ENCODE data around the gene SLC9C1. TPM values are rescaled to one million over a fixed set of nuclear protein-coding genes. Genes with fewer than 3 reads are reported as not detected.

Gene SLC9C1
- total and polyA plus RNA-seq, 7 donors: 0.07 to 0.41 TPM; not detected in 5

GRCh38 chr3:112136959-112137693, 156.9 kb downstream of the SLC9C1 start:
- intact Hi-C loops (cut with DNase I): no loop called here
- H3K9me3 ChIP-seq: no peaks in the 10 kb centered on the region
- no peak for DNase-seq
- no peak overlapping the region for H3K4me3 ChIP-seq
- 33 to 34% methylated on average over 5 of the region's 5 CpGs for WGBS, 2 donors
- H3K27ac ChIP-seq: no peak overlapping the region
- TF ChIP-seq POLR2AphosphoS5 (IDR thresholded peaks at IDR 0.05): no peak
- TF ChIP-seq, protein P1, sequence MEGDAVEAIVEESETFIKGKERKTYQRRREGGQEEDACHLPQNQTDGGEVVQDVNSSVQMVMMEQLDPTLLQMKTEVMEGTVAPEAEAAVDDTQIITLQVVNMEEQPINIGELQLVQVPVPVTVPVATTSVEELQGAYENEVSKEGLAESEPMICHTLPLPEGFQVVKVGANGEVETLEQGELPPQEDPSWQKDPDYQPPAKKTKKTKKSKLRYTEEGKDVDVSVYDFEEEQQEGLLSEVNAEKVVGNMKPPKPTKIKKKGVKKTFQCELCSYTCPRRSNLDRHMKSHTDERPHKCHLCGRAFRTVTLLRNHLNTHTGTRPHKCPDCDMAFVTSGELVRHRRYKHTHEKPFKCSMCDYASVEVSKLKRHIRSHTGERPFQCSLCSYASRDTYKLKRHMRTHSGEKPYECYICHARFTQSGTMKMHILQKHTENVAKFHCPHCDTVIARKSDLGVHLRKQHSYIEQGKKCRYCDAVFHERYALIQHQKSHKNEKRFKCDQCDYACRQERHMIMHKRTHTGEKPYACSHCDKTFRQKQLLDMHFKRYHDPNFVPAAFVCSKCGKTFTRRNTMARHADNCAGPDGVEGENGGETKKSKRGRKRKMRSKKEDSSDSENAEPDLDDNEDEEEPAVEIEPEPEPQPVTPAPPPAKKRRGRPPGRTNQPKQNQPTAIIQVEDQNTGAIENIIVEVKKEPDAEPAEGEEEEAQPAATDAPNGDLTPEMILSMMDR (IDR thresholded peaks at IDR 0.05): peak in 1 of 4 experiments; percentile 9
- no peaks in the 10 kb centered on the region for H3K36me3 ChIP-seq
- no peaks in the 10 kb centered on the region for H3K4me1 ChIP-seq
- no peaks in the 10 kb centered on the region for H3K27me3 ChIP-seq

DNA sequence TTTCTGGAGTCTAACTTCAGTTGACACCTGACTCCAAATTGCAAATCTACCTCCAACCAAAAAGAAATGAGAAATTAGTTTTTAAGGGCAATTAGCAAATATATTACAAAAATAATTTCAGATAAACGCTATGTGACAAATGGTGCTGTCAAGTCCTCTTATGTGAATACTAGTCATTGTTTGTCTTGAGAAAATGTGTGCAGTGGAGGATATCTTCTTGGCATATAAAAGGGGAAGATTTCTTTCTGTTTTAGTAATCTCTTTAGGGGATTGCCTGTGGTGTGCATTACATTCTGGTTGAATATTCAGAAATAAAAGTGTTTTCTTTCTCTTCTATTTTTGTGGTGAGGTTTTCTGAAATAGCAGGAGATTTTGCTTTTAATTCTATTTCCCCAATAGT, 158.0 kb downstream of the SLC9C1 start:
- no peaks in the 10 kb centered on the region for H3K36me3 ChIP-seq
- no peak for DNase-seq
- H3K27ac ChIP-seq: no peak overlapping the region
- WGBS, 2 donors: 64 to 83% methylated on average over 1 of the region's 1 CpG
- intact Hi-C loops (cut with DNase I): no loop called here
- H3K4me1 ChIP-seq: no peaks in the 10 kb centered on the region
- no peaks in the 10 kb centered on the region for H3K9me3 ChIP-seq
- TF ChIP-seq POLR2A (IDR thresholded peaks at IDR 0.05) (no peak), EP300 (IDR thresholded peaks at IDR 0.05) (no peak), POLR2AphosphoS5 (IDR thresholded peaks at IDR 0.05) (no peak)
- TF ChIP-seq, protein P1 (IDR thresholded peaks at IDR 0.05): no peak
- H3K4me3 ChIP-seq: no peak overlapping the region
- H3K27me3 ChIP-seq: no peaks in the 10 kb centered on the region

GRCh38 chr3:112134335-112135124, 159.5 kb downstream of the SLC9C1 start:
- 23 to 63% methylated on average over 8 of the region's 8 CpGs for WGBS, 2 donors
- Histone ChIP-seq H3K4me3 (no peak overlapping the region), H3K36me3 (no peaks in the 10 kb centered on the region), H3K27ac (no peak overlapping the region), H3K9me3 (no peaks in the 10 kb centered on the region), H3K4me1 (no peaks in the 10 kb centered on the region), H3K27me3 (no peaks in the 10 kb centered on the region)
- DNase-seq: no peak
- intact Hi-C loops (cut with DNase I): no loop called here
- TF ChIP-seq, protein P1 (IDR thresholded peaks at IDR 0.05): no peak
- TF ChIP-seq POLR2AphosphoS5 (IDR thresholded peaks at IDR 0.05) (no peak), EP300 (IDR thresholded peaks at IDR 0.05) (no peak), POLR2A (IDR thresholded peaks at IDR 0.05) (no peak)

- Histone ChIP-seq H3K4me3 (no peak overlapping the region), H3K27me3 (no peaks in the 10 kb centered on the region), H3K36me3 (no peaks in the 10 kb centered on the region), H3K4me1 (no peaks in the 10 kb centered on the region), H3K27ac (no peak overlapping the region), H3K9me3 (no peaks in the 10 kb centered on the region)
- no peak for TF ChIP-seq POLR2A (IDR thresholded peaks at IDR 0.05)
- no peak for DNase-seq
- 87 to 89% methylated on average over 5 of the region's 5 CpGs for WGBS, 2 donors
- intact Hi-C loops (cut with DNase I): no loop called here
Measured at GRCh38 chr3:112133626-112134334, 160.2 kb downstream of the SLC9C1 start.

GRCh38 chr3:112132975-112133448, 161.0 kb downstream of the SLC9C1 start, which contains the start of gene GCSAM:
Gene GCSAM (minus strand): TSS chr3:112133248. CDS start chr3:112133120, 128 bp downstream.
- no peak within 1 kb of the TSS for H3K4me3 ChIP-seq
- TF ChIP-seq POLR2AphosphoS5 (IDR thresholded peaks at IDR 0.05): peak in 1 of 4 donors; percentile 18
- TF ChIP-seq EP300 (IDR thresholded peaks at IDR 0.05): no peak
- no peaks in the 10 kb centered on the region for H3K9me3 ChIP-seq
- H3K36me3 ChIP-seq: no peaks in the 10 kb centered on the region
- WGBS, 2 donors: 40 to 80% methylated on average over 5 of the region's 5 CpGs
- peak; percentile 70 for DNase-seq
- H3K27me3 ChIP-seq: no peaks in the 10 kb centered on the region
- H3K4me1 ChIP-seq: no peaks in the 10 kb centered on the region
- H3K27ac ChIP-seq: no peak within 1 kb of the TSS
- intact Hi-C loops (cut with DNase I): no loop called here

Measured in sigmoid colon (tissue), 7 donors.